Panc1 (cell line): ENCODE measurements around the gene RNF41. TPM values are rescaled to one million over a fixed set of nuclear protein-coding genes. Genes with fewer than 3 reads are reported as not detected.

Experiments
- ATAC-seq: fragments of 200-7000 bp; cut with Tn5 transposase; 2 replicates; pipeline ENCODE4 v1.9.1; 2020; ENCODE audit warnings: mild to moderate bottlenecking, moderate library complexity
- BruUV-seq: library from RNA; stranded (reverse); fragments of 400-500 nt; replicated peaks from 2 replicates; lab custom pipeline; 2021; lab: Mats Ljungman, UMichigan
- CTCF ChIA-PET: fragments of 300-600 bp; sonication (Branson Sonifier 250); formaldehyde crosslinking; loops from one replicate; lab custom pipeline; 2022; ENCODE audit warnings: antibody characterized with exemption; lab: Charles Lee
- POLR2A ChIA-PET: fragments of 300-600 bp; sonication (Branson Sonifier 250); formaldehyde crosslinking; loops from one replicate; lab custom pipeline; 2022; ENCODE audit warnings: antibody characterized with exemption; lab: Charles Lee
- DNase-seq: peaks from one replicate; pipeline ENCODE4 v3.0.0-alpha.2; 2010; ENCODE audit warnings: low read depth, low spot score
- H3K27ac ChIP-seq: 2 replicates; pipeline ENCODE4 v1.5.1; 2011; ENCODE audit warnings: mild to moderate bottlenecking, low read length, inconsistent platforms
- H3K27me3 ChIP-seq: fragments of 200-500 bp; sonication (Bioruptor generic); 2 replicates; pipeline ENCODE4 v1.6.0; 2014; ENCODE audit warnings: low read length, inconsistent platforms; ENCODE audit not compliant: control insufficient read depth, insufficient read depth
- H3K36me3 ChIP-seq: fragments of 200-500 bp; sonication (Bioruptor generic); 2 replicates; pipeline ENCODE4 v1.5.1; 2014; ENCODE audit warnings: inconsistent platforms, mild to moderate bottlenecking, low read length, moderate library complexity; ENCODE audit not compliant: control insufficient read depth, insufficient read depth
- H3K4me1 ChIP-seq: 2 replicates; pipeline ENCODE4 v1.5.1; 2011; ENCODE audit warnings: inconsistent platforms, mild to moderate bottlenecking, low read length, moderate library complexity; ENCODE audit not compliant: control insufficient read depth, insufficient read depth
- H3K4me3 ChIP-seq, 2 experiments: 2 replicates each; pipeline ENCODE4 v1.5.1; 2011 to 2012; ENCODE audit warnings: low read depth in 2 of 2, low read length in 2 of 2, mild to moderate bottlenecking in 2 of 2, inconsistent platforms in 1 of 2, moderate library complexity in 1 of 2
- H3K9me3 ChIP-seq: fragments of 200-500 bp; sonication (Bioruptor generic); 2 replicates; pipeline ENCODE4 v1.5.1; 2014; ENCODE audit warnings: low read depth, mild to moderate bottlenecking, inconsistent platforms, low read length, moderate library complexity; ENCODE audit not compliant: control insufficient read depth, insufficient read depth
- CTCF ChIP-seq: fragments of 450-650 bp; IDR thresholded peaks from 2 replicates; pipeline ENCODE4 v1.5.1; 2017; ENCODE audit warnings: mild to moderate bottlenecking
- POLR2AphosphoS5 ChIP-seq: IDR thresholded peaks from 2 replicates; pipeline ENCODE4 v1.6.1; 2012; ENCODE audit warnings: mild to moderate bottlenecking, low read depth, low read length, moderate library complexity
- REST ChIP-seq, 2 experiments: IDR thresholded peaks; 2 replicates each; pipeline ENCODE4 v1.6.1; 2011 to 2012; ENCODE audit warnings: low read depth in 2 of 2, control low read depth in 1 of 2, low read length in 1 of 2, mild to moderate bottlenecking in 1 of 2, moderate library complexity in 1 of 2; ENCODE audit not compliant: insufficient read depth in 1 of 2
- SIN3A ChIP-seq: IDR thresholded peaks from 2 replicates; pipeline ENCODE4 v1.6.1; 2012; ENCODE audit warnings: low read depth, mild to moderate bottlenecking, low read length, moderate library complexity, borderline replicate concordance; ENCODE audit not compliant: insufficient read depth
- TCF7L2 ChIP-seq: IDR thresholded peaks from 2 replicates; pipeline ENCODE4 v1.6.1; 2011; ENCODE audit warnings: mild to moderate bottlenecking, low read depth, low read length, inconsistent platforms
- in situ Hi-C: cut with HindIII; loops from 2 replicates; pipeline ENCODE4 v1.10.0; 2016; ENCODE audit warnings: low sequenced_read_pairs, low pct_unique_long_range_greater_than_20kb
- intact Hi-C: fragments of 100-400 bp; cut with micrococcal nuclease; formaldehyde crosslinking; loops from one replicate; pipeline ENCODE4 v1.10.0; 2022; ENCODE audit not compliant: unreplicated experiment
- total RNA-seq: library from RNA; stranded (reverse); gene quantifications from one replicate; pipeline ENCODE4 v1.2.1, GENCODE V29; 2021; ENCODE audit not compliant: unreplicated experiment

The RNF41 gene
- total RNA-seq, 1 experiment from 2014 or later: 35.3 TPM

GRCh38 chr12:56236985-56237384 is 15.3 kb upstream of the RNF41 start:
- ATAC-seq (no peak), DNase-seq (no peak)
- Histone ChIP-seq H3K4me3 (no peak overlapping the region), H3K27ac (no peak overlapping the region), H3K27me3 (no peaks in the 10 kb centered on the region), H3K36me3 (peaks cover 4% of the 10 kb centered on the region; the same call in 1 of the 2 replicates), H3K4me1 (no peaks in the 10 kb centered on the region), H3K9me3 (no peaks in the 10 kb centered on the region)
- in situ Hi-C loops: no loop called here
- intact Hi-C loops: no loop called here
- no TSS peak for BruUV-seq
- TF ChIP-seq CTCF (no peak), POLR2AphosphoS5 (0 out of 2 replicates have a peak, but pooled peaks have one; percentile 6)
- ChIA-PET POLR2A (no interaction called here), CTCF (no interaction called here)

GRCh38 chr12:56236091-56236490 is 14.4 kb upstream of the RNF41 start:
- intact Hi-C loops (no loop called here), in situ Hi-C loops (no loop called here)
- H3K9me3 ChIP-seq: no peaks in the 10 kb centered on the region
- POLR2A ChIA-PET: no interaction called here
- no TSS peak for BruUV-seq
- no peak overlapping the region for H3K4me3 ChIP-seq
- ATAC-seq: no peak
- CTCF ChIA-PET: no interaction called here
- no peaks in the 10 kb centered on the region; the same call in 1 of the 2 replicates for H3K36me3 ChIP-seq
- no peaks in the 10 kb centered on the region for H3K4me1 ChIP-seq
- H3K27me3 ChIP-seq: no peaks in the 10 kb centered on the region
- no peak for TF ChIP-seq REST (IDR thresholded peaks at IDR 0.05; ENCODE audit: insufficient read depth in 1 of 2, low read depth in 2 of 2, low read length in 1 of 2)
- no peak for TF ChIP-seq CTCF
- no peak for TF ChIP-seq POLR2AphosphoS5
- TF ChIP-seq SIN3A: no peak
- no peak for TF ChIP-seq TCF7L2
- no peak overlapping the region for H3K27ac ChIP-seq
- DNase-seq: no peak
